Kidney capillary endothelial cell (primary cell): Measurements from ENCODE around the gene SPDYE6.
"Not testable (repeated sequence)": the region's sequence is repeated elsewhere in the genome, so short reads cannot be mapped to it uniquely, and the experiment has no call there.

ENCODE experiments used
- DNase-seq: peaks from one replicate; pipeline ENCODE4 v3.0.0-alpha.2; 2018; ENCODE audit warnings: low spot score

SPDYE6 gene

DNA sequence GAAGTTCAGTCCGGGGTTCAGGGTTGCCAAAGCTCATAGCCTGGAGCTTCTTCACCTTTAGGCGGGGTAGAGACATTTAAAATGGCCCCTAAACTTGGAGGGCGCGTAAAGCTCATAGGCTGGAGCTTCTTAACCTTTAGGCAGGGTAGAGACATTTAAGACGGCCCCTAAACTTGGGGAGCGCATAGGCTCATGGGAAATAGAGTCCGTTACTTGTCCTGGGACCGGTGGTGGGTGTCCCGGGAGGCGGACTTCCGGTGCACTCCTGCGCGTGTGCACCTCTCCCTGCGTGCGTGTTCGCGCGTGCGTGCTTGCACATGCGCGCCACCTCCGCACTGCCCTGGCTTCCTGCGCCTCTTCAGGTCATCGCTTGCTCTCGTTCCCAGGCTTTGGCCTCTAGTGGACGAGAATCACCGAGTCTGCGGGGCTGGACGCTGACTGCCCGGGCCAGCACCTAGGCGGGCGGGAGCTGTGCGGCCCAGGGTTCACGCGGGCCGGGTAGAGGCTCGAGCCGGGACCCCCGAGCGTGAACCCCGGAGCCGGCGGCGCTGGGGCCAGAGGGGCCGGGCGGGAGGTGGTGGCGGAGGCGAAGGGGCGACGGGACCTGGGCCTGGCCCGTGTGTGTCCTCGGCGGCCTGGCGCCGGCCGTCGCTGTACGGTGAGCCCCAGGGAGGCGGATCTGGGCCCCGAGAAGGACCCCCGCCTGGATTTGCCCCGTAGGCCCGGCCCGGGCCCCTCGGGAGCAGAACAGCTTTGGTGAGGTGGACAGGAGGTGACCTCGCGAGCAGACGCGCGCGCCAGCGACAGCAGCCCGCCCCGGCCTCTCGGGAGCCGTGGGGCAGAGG lies 7.5 kb upstream of the SPDYE6 start:
- peak; percentile 98 for DNase-seq

- DNase-seq = not testable (repeated sequence)
Observed at GRCh38 chr7:102346983-102347382, 9.3 kb downstream of the SPDYE6 start.

GRCh38 chr7:102340599-102341368 lies 15.5 kb downstream of the SPDYE6 start:
- DNase-seq = not testable (repeated sequence)

DNA sequence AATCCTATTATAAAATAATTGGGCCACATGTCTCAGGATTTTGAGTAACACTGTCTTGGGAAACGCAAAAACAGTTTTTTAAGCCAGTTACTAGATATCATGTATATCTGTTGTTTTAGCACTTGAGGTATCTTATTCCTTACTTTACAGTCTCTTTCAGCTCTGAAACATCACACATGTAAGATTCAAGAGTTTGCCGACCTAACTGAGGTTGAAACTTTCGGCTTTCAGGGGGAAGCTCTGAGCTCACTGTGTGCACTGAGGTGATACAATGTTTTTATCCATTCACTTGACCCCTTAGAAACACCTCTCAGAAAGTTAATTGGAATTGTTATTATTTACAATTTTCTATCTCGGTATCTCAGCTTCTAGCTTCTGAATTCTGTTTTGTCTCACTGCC lies 18.8 kb downstream of the SPDYE6 start:
- DNase-seq = not testable (repeated sequence)

- not testable (repeated sequence) for DNase-seq
Observed at GRCh38 chr7:102337002-102337401, 19.2 kb downstream of the SPDYE6 start.

GRCh38 chr7:102335574-102335973 lies 20.7 kb downstream of the SPDYE6 start:
- not testable (repeated sequence) for DNase-seq

- not testable (repeated sequence) for DNase-seq
Observed at GRCh38 chr7:102330666-102331460, 25.4 kb downstream of the SPDYE6 start.

GRCh38 chr7:102329366-102329765 lies 26.9 kb downstream of the SPDYE6 start:
- DNase-seq = not testable (repeated sequence)

- not testable (repeated sequence) for DNase-seq
Observed at GRCh38 chr7:102328863-102329262, 27.4 kb downstream of the SPDYE6 start.

- DNase-seq = not testable (repeated sequence)
Observed at GRCh38 chr7:102327183-102327582, 29.1 kb downstream of the SPDYE6 start.

DNA sequence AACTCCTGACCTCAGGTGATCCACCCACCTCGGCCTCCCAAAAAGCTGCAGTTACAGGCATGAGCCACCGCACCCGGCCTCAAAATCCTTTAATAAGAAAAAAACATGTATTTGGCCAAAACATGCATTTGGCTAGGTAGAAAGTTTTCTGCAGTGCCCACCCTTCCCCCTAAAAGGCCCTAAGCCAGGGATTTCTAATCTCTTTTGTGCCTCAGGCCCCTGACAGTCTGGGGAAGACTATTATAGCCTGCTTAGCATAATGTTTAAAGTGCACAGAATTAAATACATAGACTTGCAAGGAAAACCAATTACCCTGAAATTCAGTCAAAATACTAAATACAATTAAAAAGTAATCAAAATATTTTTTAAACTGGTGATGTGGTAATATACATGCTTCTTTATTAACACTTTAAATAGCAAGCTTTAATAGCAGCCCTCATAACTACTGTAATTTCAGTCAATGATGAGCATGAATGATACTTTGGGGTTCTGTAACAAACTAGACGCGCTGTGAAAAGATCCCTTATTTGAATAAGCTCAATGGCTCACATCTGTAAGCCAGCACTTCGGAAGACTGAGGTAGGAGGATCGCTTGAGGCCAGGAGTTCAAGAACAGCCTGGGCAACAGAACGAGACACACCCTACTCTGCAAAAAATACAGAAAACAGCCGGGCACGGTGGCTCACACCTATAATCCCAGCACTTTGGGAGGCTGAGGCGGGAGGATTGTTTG lies 29.9 kb downstream of the SPDYE6 start:
- no peak for DNase-seq

- not testable (repeated sequence) for DNase-seq
Observed at GRCh38 chr7:102325106-102325505, 31.1 kb downstream of the SPDYE6 start.

DNA sequence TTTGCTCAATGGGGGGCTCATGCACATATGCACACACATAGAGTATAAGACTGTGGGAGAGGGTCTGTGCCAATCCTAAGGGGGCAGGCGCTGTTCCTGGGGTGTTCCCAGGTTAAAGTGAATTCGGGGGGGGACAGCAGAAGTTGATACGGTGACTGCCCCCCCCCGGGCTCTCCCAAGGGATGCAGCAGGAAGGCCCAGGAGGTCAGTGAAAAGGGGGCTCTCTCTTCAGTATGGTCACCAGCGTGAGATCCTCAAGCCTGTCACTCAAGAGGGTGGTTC lies 32.4 kb downstream of the SPDYE6 start:
- DNase-seq = no peak

DNA sequence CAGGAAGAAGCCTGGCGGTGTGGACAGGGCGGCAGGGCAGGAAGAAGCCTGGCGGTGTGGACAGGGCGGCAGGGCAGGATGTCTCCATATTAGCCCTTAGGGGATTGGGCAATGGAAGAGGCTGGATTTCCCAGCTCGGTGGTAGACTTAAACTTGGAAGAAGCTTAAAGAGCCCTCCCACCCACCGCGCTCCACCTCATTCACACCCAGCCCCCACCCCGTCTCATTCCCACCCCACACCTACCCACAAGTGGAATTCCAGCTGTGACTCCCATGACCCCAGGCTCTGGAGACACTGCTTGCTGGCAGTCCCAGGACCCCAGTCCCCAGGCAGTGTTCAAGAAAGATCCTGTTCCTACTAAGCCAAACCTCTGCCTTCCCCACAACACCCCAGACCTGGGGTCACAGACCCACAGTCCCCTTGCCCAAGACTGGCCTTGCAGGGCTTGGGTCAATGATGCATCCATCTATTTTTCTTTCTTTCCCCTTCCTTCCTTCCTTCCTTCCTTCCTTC lies 34.0 kb downstream of the SPDYE6 start:
- peak; percentile 36 for DNase-seq

- peak; percentile 65 for DNase-seq
Observed at GRCh38 chr7:102321351-102322201, 34.7 kb downstream of the SPDYE6 start.

DNA sequence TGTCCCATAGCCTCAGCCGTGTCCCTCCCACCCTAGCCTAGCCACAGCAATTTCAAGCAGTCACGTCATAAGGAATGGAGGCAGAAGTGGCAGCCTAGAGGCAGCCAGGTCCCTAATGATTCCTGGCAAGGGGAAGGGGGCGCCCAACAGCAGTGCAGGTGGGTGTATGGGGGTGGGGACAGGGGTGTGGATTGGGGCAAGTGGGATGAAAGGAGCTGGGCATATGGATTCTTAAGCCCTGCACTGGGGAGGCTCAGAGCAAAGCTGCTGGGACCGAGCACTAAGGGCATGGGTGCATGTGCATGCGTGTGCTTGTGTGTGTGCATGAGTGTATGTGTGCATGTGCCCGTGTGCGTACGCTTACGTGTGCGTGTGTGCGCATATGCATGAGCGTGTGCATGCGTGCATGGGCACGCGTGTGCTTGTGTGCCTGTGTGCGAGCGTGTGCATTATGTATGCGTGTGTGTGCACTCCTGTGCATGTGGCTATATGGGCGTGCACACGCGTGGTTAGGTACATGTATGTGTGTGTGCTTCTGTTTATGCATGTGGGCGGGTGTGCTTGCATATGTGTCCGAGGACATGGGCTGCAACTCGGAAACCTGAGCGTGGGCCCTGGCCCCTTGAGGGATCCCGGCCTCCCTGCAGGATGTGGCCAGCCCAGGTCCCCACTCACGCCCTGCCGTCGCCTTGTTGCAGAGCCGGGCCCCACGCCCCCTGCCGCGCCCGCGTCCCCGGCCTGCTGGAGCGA lies 35.5 kb downstream of the SPDYE6 start:
- DNase-seq = no peak

DNA sequence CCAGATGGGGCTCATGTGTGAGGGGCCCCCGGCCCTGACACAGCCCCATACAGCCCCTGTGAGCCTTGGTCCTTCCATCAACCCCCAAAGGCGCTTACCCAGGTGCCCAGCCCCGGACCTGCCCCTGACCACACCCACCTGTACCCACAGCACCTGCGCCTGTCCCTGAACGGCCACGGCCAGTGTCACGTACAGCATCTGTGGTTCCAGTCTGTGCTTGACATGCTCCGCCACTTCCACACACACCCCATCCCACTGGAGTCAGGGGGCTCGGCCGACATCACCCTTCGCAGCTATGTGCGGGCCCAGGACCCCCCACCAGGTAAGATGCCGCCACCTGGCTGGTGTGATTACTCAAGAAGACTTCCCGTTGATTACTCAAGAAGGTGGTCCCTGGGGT lies 36.1 kb downstream of the SPDYE6 start:
- DNase-seq = no peak

DNA sequence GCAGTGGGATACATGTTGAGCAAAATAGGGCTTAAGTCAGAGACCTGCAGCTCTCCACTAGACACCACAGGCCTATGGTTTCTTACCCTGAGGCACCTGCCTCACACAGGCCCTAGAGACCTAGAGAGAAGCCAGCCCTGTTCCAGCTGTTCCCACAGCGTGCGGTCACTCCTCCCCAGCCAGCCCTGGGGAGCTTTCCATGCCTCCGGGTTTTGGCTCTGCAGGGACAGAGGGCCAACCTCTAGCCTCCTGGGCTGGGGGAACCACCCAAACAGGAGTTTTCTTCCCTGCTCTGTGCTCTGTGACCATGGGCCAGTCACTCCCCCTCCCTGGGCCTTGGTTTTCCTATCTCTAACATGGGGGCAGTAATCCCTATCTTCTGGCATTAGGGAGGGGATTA lies 36.6 kb downstream of the SPDYE6 start:
- no peak for DNase-seq

- peak; percentile 83 for DNase-seq
Observed at GRCh38 chr7:102318482-102318971, 37.7 kb downstream of the SPDYE6 start.
